HTERT RPE-1 (cell line): ENCODE results near the gene GPBP1L1.
"Not testable (repeated sequence)": the region's sequence is repeated elsewhere in the genome, so short reads cannot be mapped to it uniquely, and the experiment has no call there.

Experiments
- in situ Hi-C: fragments of 300-500 bp; cut with MboI; formaldehyde crosslinking; loops from 4 replicates; pipeline ENCODE4 v1.14.3; 2020; ENCODE audit warnings: low sequenced_read_pairs

GPBP1L1 gene

DNA sequence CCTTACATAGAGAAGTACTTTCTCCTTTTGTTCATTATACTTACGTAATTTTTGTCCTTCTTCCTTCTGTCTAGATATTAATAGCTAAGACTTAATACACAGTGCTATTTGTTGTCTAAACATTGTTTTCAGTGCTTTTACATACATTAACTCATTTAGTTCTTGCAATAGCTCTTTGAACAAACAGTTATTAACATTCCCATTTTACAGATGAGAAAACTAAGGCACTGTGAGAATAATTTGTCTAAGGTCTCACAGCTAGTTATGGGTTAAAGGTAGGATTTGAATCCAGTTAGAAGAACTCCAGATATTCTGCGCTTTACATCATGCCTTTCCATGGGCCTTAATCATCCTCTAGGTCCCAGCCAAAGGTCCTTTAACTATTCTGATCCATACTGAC, 82.1 kb downstream of the GPBP1L1 start:
- in situ Hi-C loops: no loop called here

DNA sequence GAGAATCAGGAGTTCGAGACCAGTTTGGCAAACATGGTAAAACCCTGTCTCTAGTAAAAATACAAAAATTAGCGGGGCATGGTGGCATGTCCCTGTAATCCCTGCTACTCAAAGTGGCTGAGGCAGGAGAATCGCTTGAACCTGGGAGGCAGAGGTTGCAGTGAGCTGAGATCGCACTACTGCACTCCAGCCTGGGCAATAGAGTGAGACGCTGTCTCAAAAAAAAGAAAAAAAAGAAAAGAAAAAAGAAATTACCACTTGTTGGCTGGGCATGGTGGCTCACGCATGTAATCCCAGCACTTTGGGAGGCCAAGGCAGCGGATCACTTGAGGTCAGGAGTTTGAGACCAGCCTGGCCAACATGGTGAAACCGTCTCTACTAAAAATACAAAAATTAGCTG, 89.6 kb downstream of the GPBP1L1 start:
- in situ Hi-C loops: not testable (repeated sequence)

DNA sequence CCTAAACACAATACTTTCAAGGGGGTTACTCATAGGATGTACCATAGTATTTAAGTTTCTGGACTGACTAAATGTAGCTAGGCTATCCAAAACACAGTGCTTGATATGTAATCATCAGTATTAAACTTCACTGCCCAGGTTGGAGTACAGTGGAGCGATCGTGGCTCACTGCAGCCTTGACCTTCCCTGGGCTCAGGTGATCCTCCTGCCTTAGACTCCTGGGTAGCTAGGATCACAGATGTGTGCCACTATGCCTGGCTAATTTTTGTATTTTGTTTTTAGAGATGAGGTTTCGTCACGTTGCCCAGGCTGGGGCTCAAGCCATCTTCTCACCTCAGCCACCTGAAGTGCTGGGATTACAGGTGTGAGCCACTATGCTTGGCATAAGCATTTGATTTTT, 91.9 kb downstream of the GPBP1L1 start:
- in situ Hi-C loops: no loop called here

DNA sequence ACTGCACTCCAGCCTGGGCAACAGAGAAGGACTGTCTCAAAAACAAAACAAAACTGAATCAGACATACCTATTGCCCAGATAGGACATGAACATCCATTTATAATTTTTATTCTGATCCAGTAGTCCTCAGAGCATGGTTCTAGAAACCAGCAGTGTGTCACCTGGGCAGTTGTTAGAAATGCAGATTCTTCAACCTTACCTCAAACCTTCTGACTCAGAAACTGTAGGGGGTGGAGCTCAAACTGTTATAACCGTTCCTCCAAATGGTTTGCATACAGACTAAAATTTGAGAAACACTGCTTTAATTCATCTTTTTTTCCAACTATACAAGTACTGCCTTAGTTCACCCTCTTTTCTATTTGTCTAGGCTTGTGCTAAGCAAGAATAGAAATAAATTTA, 96.5 kb downstream of the GPBP1L1 start:
- in situ Hi-C loops: no loop called here

DNA sequence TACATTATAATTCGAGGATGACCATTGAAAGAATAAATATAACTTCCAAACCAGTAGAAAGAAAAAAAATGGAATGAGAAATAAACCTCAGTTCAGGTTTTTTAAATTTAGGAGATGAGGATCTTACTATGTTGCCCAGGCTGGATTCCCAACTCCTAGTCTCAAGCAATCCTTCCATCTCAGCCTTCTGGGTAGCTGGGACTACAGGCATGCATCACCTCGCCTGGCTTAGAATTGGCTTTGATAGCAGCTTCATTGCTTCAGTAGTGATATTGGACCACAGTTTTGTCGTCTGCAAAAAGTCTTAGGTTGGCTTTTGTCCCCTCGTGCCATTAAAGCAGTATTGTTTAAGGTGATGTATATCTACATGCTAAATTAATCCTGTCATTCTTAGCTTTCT, 99.6 kb downstream of the GPBP1L1 start:
- in situ Hi-C loops: no loop called here

DNA sequence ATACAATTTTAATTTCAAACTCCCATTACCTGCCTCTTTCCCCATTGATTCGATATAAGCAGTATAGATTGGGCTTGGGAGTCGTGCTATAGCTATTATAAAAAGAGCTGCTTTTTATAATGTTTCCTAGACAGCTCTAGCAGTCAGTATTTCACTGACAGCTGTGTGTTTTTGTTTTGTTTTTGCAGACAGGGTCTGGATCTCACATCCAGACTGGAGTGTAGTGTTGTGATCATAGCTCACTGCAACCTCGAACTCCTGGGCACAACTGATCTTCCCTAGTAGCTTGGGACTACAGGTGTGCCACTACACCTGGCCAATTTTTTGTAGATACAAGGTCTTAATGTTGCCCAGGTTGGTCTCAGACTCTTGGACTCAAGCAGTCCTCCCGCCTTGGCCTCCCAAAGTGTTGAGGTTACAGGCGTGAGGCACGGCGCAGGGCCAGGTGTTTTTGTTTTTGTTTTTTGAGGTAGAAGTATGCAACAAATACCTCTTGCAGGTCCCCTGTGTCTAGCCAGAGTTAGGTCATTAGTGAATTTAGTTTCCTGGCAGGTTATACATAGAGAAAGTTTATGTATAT, 100.7 kb downstream of the GPBP1L1 start:
- in situ Hi-C loops: no loop called here

DNA sequence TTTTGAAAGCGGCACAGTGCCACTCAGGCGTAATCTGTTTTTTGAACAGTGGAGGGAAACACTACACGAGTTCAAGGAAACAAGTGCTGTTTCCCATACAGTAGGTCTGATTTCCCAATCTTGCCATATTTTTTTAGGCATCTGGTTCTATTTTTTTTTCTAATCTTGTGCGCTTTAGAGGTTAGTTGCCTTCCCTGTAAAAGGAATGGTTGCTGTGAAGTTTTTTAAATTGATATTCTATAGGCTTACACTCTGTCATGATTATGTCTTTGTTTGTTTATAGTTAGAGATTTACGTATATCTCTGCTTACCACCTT, 101.3 kb downstream of the GPBP1L1 start:
- in situ Hi-C loops: no loop called here

DNA sequence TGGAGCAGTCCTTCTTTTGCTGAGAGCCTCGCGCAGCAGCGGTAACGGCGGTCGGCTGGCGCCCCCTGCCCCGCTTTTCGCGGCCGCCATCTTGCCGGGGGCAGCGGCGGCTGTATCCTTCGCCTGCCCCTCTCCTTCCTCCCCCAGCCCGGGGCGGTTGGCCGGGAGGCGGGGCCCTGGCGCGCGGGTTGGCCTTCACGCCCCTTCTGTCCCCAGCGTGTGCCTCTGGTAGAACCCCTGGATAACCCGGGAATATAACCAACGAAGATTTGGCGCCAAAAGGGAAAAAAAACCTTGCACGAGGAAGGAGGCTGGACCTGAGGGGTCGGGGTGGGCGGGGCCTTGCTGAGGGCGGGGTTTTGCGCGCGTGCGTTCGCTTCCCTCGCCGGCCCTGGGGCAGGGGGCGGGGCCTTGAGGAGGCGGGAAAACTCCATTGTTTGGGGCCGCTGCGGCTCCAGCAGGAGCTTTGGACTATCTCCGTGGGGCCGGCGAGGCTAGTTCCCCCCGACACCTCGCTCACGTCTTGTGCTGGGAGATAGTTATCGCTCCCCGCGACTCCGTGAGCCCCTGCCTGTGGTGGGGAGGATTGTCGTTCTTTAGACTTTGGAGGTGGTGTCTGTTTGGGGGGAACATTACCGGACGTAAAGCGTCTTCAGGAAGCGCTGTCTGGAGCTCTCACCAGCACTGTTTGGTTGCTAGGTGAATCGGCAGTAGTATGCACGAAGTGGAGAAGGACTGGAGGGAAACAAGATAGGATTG, 101.8 kb downstream of the GPBP1L1 start:
- in situ Hi-C loops: no loop called here

DNA sequence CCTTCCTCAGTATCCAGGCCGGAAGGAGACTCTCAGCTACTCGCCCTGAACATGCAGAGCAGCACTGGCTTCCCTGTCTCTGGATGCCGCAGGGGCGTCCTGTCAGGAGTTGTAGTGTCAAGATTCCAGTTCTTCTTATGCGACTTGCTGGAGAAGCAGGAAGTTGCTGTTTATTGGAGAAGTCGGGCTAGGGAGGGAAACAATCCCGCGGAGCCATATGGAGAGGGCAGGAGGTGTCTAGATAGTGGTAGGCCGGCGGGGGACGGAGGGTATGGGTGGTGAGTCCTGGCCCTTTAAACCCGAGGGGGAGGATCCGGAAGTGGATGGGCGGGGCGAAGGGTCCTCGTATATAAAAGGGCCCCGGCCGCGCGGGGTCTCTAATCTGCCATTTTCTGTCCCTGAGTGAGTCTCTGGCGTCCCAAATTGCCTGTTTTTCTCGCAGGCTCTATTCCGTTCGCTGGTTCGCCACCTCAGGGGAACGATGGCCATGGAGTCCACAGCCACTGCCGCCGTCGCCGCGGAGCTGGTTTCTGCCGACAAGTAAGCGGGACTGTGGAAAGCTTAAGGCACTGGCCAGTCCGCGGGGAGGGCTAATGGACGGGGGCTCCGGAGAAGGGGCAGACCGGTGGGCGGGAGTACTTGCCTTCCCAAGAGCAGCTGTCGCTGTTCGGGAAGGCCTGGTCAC, 102.5 kb downstream of the GPBP1L1 start, which contains the start of gene NASP:
TSS of gene NASP (plus strand) at position 376 of the 685 bp plus-strand sequence. CDS start at position 482, 106 bp downstream.
- in situ Hi-C loops: no loop called here

DNA sequence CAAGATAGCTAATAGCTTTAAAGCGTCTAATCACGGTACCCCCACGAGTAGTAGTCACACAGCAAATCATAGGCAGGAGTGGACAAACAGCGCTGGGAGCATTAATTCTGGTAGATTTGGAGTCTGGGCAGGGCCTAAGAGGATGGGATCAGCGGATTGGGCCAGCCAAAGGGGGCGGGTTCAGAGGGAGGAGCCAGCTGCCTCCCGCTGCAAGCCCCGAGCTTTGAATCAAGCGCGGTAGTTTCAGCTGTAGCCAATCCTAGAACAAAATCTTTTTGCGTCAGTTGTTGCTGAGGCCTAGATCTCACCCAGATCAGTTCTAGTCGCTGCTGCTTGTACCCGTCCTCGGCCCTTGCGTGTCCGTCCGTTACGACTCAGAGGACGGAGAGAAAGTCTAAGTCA, 103.1 kb downstream of the GPBP1L1 start:
- in situ Hi-C loops: no loop called here
